HepG2 (cell line): ENCODE results near the gene MXI1. TPM values are rescaled to one million over a fixed set of nuclear protein-coding genes. Genes with fewer than 3 reads are reported as not detected.
A peak's percentile ranks its signal among the peaks of the same experiment; 100 is the strongest.

Experiments
- ARHGAP35 ChIP-seq: sonication (generic); formaldehyde crosslinking; IDR thresholded peaks from 2 replicates; pipeline ENCODE4 v1.9.0; 2022; ENCODE audit warnings: mild to moderate bottlenecking, inconsistent platforms, moderate library complexity, missing genetic modification reagents, borderline replicate concordance
- FOXC1 ChIP-seq: sonication (generic); formaldehyde crosslinking; IDR thresholded peaks from 2 replicates; pipeline ENCODE4 v1.8.0; 2022; ENCODE audit warnings: mild to moderate bottlenecking, missing genetic modification reagents, borderline replicate concordance
- HNF1B ChIP-seq: sonication (generic); formaldehyde crosslinking; IDR thresholded peaks from 2 replicates; pipeline ENCODE4 v1.5.1; 2020; ENCODE audit warnings: mild to moderate bottlenecking, moderate library complexity, missing genetic modification reagents
- HNRNPH1 ChIP-seq: fragments of 200-400 bp; formaldehyde crosslinking; optimal IDR thresholded peaks from 2 replicates; pipeline ENCODE3; 2017; ENCODE audit warnings: mild to moderate bottlenecking, low read depth, low read length
- HOXA7 ChIP-seq: sonication (generic); formaldehyde crosslinking; IDR thresholded peaks from 2 replicates; pipeline ENCODE4 v1.8.1; 2022; ENCODE audit warnings: mild to moderate bottlenecking, missing genetic modification reagents, moderate library complexity
- IKZF5 ChIP-seq: IDR thresholded peaks from 2 replicates; pipeline ENCODE4 v1.6.1; 2018; ENCODE audit warnings: missing genetic modification reagents, mild to moderate bottlenecking, missing compliant biosample characterization
- MAX ChIP-seq: IDR thresholded peaks from 2 replicates; pipeline ENCODE4 v1.6.1; 2012; ENCODE audit warnings: inconsistent platforms
- MIER2 ChIP-seq: IDR thresholded peaks from 2 replicates; pipeline ENCODE4 v1.6.1; 2016; ENCODE audit warnings: missing biosample characterization, missing genetic modification reagents
- NCOA5 ChIP-seq: sonication (generic); formaldehyde crosslinking; IDR thresholded peaks from 2 replicates; pipeline ENCODE4 v1.4.0; 2020; ENCODE audit warnings: missing genetic modification reagents
- NFATC3 ChIP-seq: sonication (generic); formaldehyde crosslinking; IDR thresholded peaks from 2 replicates; pipeline ENCODE4 v1.5.1; 2020; ENCODE audit warnings: mild to moderate bottlenecking, missing genetic modification reagents
- RORA ChIP-seq: sonication (generic); formaldehyde crosslinking; IDR thresholded peaks from 2 replicates; pipeline ENCODE4 v1.5.0; 2020; ENCODE audit warnings: mild to moderate bottlenecking, missing genetic modification reagents, moderate library complexity
- TERF1 ChIP-seq: sonication (generic); formaldehyde crosslinking; IDR thresholded peaks from 2 replicates; pipeline ENCODE4 v1.8.0; 2022; ENCODE audit warnings: mild to moderate bottlenecking, missing genetic modification reagents, moderate library complexity
- U2AF1 ChIP-seq: fragments of 200-400 bp; formaldehyde crosslinking; optimal IDR thresholded peaks from 2 replicates; pipeline ENCODE3; 2017; ENCODE audit warnings: mild to moderate bottlenecking, low read depth, low read length
- WIZ ChIP-seq: sonication (generic); formaldehyde crosslinking; IDR thresholded peaks from 2 replicates; pipeline ENCODE4 v1.5.1; 2020; ENCODE audit warnings: mild to moderate bottlenecking, missing genetic modification reagents
- ZEB1 ChIP-seq: IDR thresholded peaks from 2 replicates; pipeline ENCODE4 v1.6.1; 2012; ENCODE audit warnings: mild to moderate bottlenecking, low read depth, inconsistent platforms; ENCODE audit not compliant: insufficient replicate concordance
- ZNF136 ChIP-seq: sonication (generic); formaldehyde crosslinking; IDR thresholded peaks from 2 replicates; pipeline ENCODE4 v1.8.1; 2022; ENCODE audit warnings: low read depth, mild to moderate bottlenecking, moderate library complexity, missing genetic modification reagents
- ZNF33B ChIP-seq: sonication (generic); formaldehyde crosslinking; IDR thresholded peaks from 2 replicates; pipeline ENCODE4 v1.5.1; 2020; ENCODE audit warnings: mild to moderate bottlenecking, missing genetic modification reagents
- ZNF503 ChIP-seq: sonication (generic); formaldehyde crosslinking; IDR thresholded peaks from 2 replicates; pipeline ENCODE4 v1.4.0; 2020; ENCODE audit warnings: missing genetic modification reagents
- ZNF644 ChIP-seq: IDR thresholded peaks from 2 replicates; pipeline ENCODE4 v1.6.1; 2016; ENCODE audit warnings: low read depth
- ZNF652 ChIP-seq: IDR thresholded peaks from 2 replicates; pipeline ENCODE4 v1.6.1; 2016; ENCODE audit warnings: low read depth, borderline replicate concordance
- ZNF660 ChIP-seq: sonication (generic); formaldehyde crosslinking; IDR thresholded peaks from 2 replicates; pipeline ENCODE4 v1.5.1; 2020; ENCODE audit warnings: mild to moderate bottlenecking, low read depth, missing genetic modification reagents, borderline replicate concordance
- ZNF674 ChIP-seq: sonication (generic); formaldehyde crosslinking; IDR thresholded peaks from 2 replicates; pipeline ENCODE4 v1.5.0; 2020; ENCODE audit warnings: low read depth, mild to moderate bottlenecking, missing genetic modification reagents
- ZNF703 ChIP-seq: sonication (generic); formaldehyde crosslinking; IDR thresholded peaks from 2 replicates; pipeline ENCODE4 v1.5.1; 2020; ENCODE audit warnings: missing genetic modification reagents, mild to moderate bottlenecking, moderate library complexity, borderline replicate concordance
- ZNF850 ChIP-seq: sonication (generic); formaldehyde crosslinking; conservative IDR thresholded peaks from 2 replicates; pipeline ENCODE4 v1.9.0; 2021; ENCODE audit warnings: mild to moderate bottlenecking, missing genetic modification reagents
- ZNF879 ChIP-seq: sonication (generic); formaldehyde crosslinking; IDR thresholded peaks from 2 replicates; pipeline ENCODE4 v1.8.1; 2023; ENCODE audit warnings: missing genetic modification reagents
- polyA plus RNA-seq, 8 experiments: library from polyadenylated mRNA; depleted of rRNA in 3 of 8; stranded (reverse) in 7 of 8; unstranded in 1 of 8; fragments of >200 nt; fragmentation: Illumina TruSeq in 4 of 8; extraction: Trizol in 4 of 8; gene quantifications; 2 replicates each; pipeline versions ENCODE4 v1.2.1 to v1.2.3, GENCODE V29; 2011 to 2016; ENCODE audit warnings: low read depth in 4 of 8, missing spikeins in 1 of 8, mixed read lengths in 1 of 8; ENCODE audit not compliant: insufficient read depth in 1 of 8
- total RNA-seq, 5 experiments: library from RNA; depleted of rRNA; stranded (reverse); fragments of >200 nt; fragmentation: Illumina TruSeq; extraction: Trizol; gene quantifications; 2 replicates each; pipeline ENCODE4 v1.2.3, GENCODE V29; 2016; ENCODE audit warnings: low read depth in 1 of 5

The MXI1 gene
- total and polyA plus RNA-seq, 2 of the 13 experiments (the other 11 are each of a cell fraction or from before 2014, with no cell fraction given) = 6.6 to 22.0 TPM

GRCh38 chr10:110168601-110169481 is 38.6 kb upstream of the MXI1 start (continued):
- TF ChIP-seq HNF1B (CRISPR knock-in tag) (no peak), ZEB1 (no peak), ZNF660 (no peak), ZNF644 (CRISPR knock-in tag) (0 out of 2 replicates have a peak, but pooled peaks have one; percentile 11), NCOA5 (CRISPR knock-in tag) (no peak), ZNF33B (CRISPR knock-in tag) (no peak), HOXA7 (CRISPR knock-in tag) (no peak), ZNF850 (CRISPR knock-in tag) (no peak), ZNF703 (CRISPR knock-in tag) (no peak), WIZ (CRISPR knock-in tag) (no peak), ZNF652 (peak; percentile 98), ARHGAP35 (CRISPR knock-in tag) (no peak), ZNF674 (no peak), RORA (CRISPR knock-in tag) (no peak), IKZF5 (CRISPR knock-in tag) (no peak), MAX (no peak), ZNF879 (CRISPR knock-in tag) (no peak), U2AF1 (no peak), MIER2 (peak; percentile 85), HNRNPH1 (no peak), ZNF136 (CRISPR knock-in tag) (no peak), NFATC3 (no peak), FOXC1 (no peak), ZNF503 (CRISPR knock-in tag) (no peak), TERF1 (no peak)
